Measurements from ENCODE around the gene MTCH1.
"Not testable (repeated sequence)": the region's sequence is repeated elsewhere in the genome, so short reads cannot be mapped to it uniquely, and the experiment has no call there.

MTCH1 gene

DNA sequence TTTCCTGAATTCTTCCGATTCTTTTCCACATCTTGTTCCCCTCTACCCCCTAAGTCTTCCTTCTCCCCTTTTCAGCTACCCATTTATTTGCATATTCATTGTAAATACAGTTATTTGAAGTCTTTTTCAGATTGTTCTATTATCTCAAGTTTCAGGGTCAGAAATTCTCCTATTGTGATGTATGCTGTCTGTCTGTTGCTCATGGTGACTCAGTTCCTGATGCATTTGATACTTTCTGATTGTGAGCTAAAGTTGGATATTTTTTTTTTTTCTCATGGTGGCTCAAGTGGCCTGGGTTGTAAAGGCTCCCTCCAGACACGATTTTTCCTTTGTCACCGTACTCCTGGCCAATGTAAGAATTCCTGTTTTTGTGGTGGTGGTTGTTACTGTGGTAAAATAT is 36.4 kb downstream of the MTCH1 start:
- Mint-ChIP-seq H3K36me3 (ENCODE audit: low read depth) (no peaks in the 10 kb centered on the region), H3K27me3 (peaks cover 39% of the 10 kb centered on the region), H3K4me3 (no peak overlapping the region)

DNA sequence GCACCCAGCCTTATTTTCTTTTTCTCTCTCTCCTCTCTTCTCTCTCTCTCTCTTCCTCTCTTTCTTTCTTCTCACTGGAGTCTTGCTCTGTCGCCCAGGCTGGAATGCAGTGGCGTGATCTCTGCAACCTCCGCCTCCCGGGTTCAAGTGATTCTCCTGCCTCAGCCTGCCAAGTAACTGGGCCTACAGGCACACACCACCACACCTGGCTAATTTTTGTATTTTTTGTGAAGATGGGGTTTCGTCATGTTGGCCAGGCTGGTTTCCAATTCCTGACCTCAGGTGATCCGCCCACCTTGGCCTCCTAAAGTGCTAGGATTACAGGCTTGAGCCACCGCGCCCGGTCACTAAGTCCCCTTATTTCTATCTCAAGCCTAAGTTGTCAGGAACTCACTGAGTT is 36.9 kb downstream of the MTCH1 start:
- H3K27me3 Mint-ChIP-seq, result peaks cover 35% of the 10 kb centered on the region
- H3K36me3 Mint-ChIP-seq (ENCODE audit: low read depth); H3K4me1 Mint-ChIP-seq (ENCODE audit: low read depth); H3K9me3 Mint-ChIP-seq; intact Hi-C loops (cut with micrococcal nuclease); H3K27ac Mint-ChIP-seq; H3K4me3 Mint-ChIP-seq: not testable (repeated sequence)

More for the DNA sequence above, 36.4 kb downstream of the MTCH1 start:
- no peaks in the 10 kb centered on the region for H3K9me3 Mint-ChIP-seq
- intact Hi-C loops (cut with micrococcal nuclease), result no loop called here
- no peak overlapping the region for H3K27ac Mint-ChIP-seq
- peaks cover 7% of the 10 kb centered on the region for H3K4me1 Mint-ChIP-seq (ENCODE audit: low read depth)

DNA sequence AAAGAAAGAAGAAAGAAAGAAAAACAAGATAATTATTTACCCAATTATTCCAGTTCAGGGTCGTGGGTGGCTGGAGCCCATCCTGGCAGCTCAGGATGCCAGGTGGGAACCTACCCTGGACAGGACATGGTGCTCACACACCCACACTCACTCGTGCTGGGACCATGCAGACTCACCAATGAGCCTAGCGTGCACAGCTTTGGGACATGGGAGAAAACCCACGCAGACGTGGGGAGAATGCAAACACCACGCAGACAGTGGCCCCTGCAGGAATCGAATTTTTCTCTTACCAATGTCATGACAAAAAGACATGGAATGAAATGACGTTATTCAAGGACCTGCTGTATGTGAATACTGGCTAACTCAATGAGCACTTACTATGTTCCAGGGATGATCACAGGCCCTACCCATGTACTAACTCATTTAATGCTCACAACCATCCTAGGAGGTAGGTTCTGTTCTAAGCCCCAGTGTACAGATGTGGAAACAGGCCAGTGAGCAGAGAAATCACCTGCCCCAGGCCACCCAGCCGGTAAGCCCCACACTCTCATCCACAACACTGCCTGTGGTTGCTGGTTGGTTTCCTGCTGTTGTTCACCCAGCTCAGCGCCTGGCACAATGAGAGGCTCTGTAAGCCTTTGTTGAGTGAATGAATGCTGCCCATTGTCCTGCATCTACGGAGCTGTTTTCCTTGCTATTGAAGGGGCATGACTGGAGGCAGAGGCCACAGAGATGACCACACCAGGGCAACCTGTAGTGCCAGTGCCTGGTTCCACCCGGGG is 38.2 kb downstream of the MTCH1 start:
- no peaks in the 10 kb centered on the region for H3K36me3 Mint-ChIP-seq (ENCODE audit: low read depth)
- no peaks in the 10 kb centered on the region for H3K4me1 Mint-ChIP-seq (ENCODE audit: low read depth)
- intact Hi-C loops (cut with micrococcal nuclease), result no loop called here
- no peak overlapping the region for H3K27ac Mint-ChIP-seq
- peaks cover 34% of the 10 kb centered on the region for H3K27me3 Mint-ChIP-seq
- H3K9me3 Mint-ChIP-seq, result no peaks in the 10 kb centered on the region
- H3K4me3 Mint-ChIP-seq, result no peak overlapping the region

DNA sequence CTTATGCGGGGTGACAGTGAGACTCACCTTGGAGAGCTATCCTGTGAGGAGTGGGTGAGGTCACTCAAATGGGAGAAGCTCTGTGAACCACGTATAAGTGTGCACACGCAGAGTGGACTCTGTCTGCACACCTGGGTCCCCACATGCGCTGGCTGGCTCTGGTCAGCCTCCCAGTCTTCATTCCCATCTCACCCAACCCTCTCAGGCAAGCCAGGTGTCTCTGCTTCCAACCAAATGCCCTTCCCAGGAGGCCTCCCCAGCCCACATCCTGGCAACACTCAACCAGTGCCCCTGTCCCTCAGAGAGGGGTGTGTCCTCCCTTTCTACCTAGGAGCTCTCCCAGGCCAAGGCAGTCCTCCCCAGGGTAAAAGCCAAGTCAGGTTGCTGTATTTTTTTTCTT is 39.5 kb downstream of the MTCH1 start:
- Mint-ChIP-seq H3K4me1 (ENCODE audit: low read depth) (no peaks in the 10 kb centered on the region), H3K27ac (no peak overlapping the region), H3K36me3 (ENCODE audit: low read depth) (no peaks in the 10 kb centered on the region), H3K27me3 (peaks cover 34% of the 10 kb centered on the region), H3K9me3 (no peaks in the 10 kb centered on the region), H3K4me3 (no peak overlapping the region)
- intact Hi-C loops (cut with micrococcal nuclease), result no loop called here

DNA sequence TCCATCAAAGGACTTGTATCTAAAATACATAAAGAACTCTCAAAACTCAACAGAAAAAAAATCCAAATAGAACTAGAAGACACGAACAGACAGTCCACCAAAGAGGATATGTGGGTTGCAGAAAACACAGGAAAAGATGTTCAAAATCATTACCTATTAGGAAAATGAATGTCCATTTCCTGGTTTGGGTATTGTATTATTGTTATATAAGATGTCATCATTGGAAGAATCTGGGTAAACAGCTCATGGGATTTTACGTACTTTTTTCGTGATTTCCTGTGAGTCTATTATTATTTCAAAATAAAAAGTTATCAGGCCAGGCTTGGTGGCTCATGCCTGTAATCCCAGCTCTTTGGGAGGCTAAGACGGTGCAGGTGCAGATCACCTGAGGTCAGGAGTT is 40.7 kb downstream of the MTCH1 start:
- intact Hi-C loops (cut with micrococcal nuclease), result no loop called here
- Mint-ChIP-seq H3K4me3 (no peak overlapping the region), H3K9me3 (no peaks in the 10 kb centered on the region), H3K36me3 (ENCODE audit: low read depth) (no peaks in the 10 kb centered on the region), H3K27ac (no peak overlapping the region), H3K4me1 (ENCODE audit: low read depth) (no peaks in the 10 kb centered on the region), H3K27me3 (peaks cover 30% of the 10 kb centered on the region)

DNA sequence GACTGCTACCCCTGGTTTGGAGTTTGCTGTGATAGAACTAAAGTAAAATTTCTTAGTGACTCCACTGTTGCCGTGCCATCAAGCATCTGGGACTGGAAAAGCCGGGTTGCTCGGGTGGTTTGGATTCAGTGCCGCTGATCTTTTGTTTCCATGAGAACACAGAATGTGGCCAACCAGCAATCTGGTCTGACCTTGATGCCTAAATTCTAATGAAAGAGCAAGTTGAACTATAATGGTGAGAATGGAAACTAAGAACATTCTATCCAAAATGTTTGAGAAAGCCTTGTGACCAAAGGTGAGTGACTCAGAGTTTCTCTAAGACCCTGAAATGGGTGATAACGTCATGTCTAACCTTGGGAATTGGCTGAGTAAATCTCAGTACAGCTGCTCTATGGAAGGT is 41.3 kb downstream of the MTCH1 start:
- Mint-ChIP-seq H3K9me3 (no peaks in the 10 kb centered on the region), H3K27me3 (peaks cover 28% of the 10 kb centered on the region), H3K4me1 (ENCODE audit: low read depth) (no peaks in the 10 kb centered on the region), H3K36me3 (ENCODE audit: low read depth) (no peaks in the 10 kb centered on the region), H3K4me3 (no peak overlapping the region), H3K27ac (no peak overlapping the region)
- intact Hi-C loops (cut with micrococcal nuclease), result no loop called here

DNA sequence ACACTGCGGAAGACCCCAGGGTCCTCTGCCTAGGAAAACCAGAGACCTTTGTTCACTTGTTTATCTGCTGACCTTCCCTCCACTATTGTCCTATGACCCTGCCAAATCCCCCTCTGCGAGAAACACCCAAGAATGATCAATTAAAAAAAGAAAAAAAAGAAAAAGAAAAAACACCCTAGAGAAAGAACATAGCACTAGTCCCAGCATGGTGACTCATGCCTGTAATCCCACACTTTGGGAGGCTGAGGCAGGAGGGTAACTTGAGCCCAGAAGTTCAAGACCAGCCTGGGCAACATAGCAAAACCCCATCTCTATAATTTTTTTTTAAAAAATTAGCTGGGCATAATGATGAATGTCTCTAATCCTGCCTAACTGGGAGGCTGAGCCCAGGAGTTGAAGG is 43.7 kb downstream of the MTCH1 start:
- H3K4me3 Mint-ChIP-seq; H3K9me3 Mint-ChIP-seq; intact Hi-C loops (cut with micrococcal nuclease); H3K27ac Mint-ChIP-seq; H3K36me3 Mint-ChIP-seq (ENCODE audit: low read depth); H3K4me1 Mint-ChIP-seq (ENCODE audit: low read depth): not testable (repeated sequence)
- peaks cover 19% of the 10 kb centered on the region for H3K27me3 Mint-ChIP-seq

DNA sequence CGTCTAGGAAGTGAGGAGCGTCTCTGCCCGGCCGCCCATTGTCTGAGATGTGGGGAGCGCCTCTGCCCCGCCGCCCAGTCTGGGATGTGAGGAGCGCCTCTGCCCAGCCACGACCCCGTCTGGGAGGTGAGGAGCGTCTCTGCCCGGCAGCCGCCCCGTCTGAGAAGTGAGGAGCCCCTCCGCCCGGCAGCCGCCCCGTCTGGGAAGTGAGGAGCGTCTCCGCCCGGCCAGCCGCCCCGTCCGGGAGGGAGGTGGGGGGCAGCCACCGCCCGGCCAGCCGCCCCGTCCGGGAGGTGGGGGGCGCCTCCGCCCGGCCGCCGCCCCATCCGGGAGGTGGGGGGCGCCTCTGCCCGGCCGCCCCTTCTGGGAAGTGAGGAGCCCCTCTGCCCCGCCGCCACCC is 44.4 kb downstream of the MTCH1 start:
- H3K4me1 Mint-ChIP-seq (ENCODE audit: low read depth); H3K36me3 Mint-ChIP-seq (ENCODE audit: low read depth); intact Hi-C loops (cut with micrococcal nuclease); H3K9me3 Mint-ChIP-seq; H3K27ac Mint-ChIP-seq; H3K4me3 Mint-ChIP-seq: not testable (repeated sequence)
- peaks cover 19% of the 10 kb centered on the region for H3K27me3 Mint-ChIP-seq

DNA sequence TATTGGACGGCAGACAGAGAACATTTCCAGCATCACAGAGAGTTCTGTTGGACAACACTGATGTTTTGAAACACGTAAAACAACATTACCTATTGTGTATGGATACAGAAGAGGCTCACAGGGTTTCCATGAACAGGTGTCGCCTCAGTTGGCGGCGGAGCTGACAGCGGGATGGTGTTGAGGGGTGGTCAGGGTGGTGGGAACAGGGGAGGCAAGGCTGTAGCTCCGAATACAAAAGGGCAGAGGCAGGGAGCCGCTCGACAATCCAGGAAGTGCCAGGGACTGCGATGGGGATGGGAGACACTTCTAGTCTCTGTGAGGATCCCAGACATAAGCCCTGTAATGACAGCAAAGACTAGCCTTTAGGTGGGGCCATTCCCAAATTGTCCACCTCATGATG is 46.0 kb downstream of the MTCH1 start:
- no peak overlapping the region for H3K27ac Mint-ChIP-seq
- H3K4me1 Mint-ChIP-seq (ENCODE audit: low read depth), result no peaks in the 10 kb centered on the region
- intact Hi-C loops (cut with micrococcal nuclease), result no loop called here
- no peaks in the 10 kb centered on the region for H3K36me3 Mint-ChIP-seq (ENCODE audit: low read depth)
- no peak overlapping the region for H3K4me3 Mint-ChIP-seq
- no peaks in the 10 kb centered on the region for H3K9me3 Mint-ChIP-seq
- peaks cover 26% of the 10 kb centered on the region for H3K27me3 Mint-ChIP-seq

DNA sequence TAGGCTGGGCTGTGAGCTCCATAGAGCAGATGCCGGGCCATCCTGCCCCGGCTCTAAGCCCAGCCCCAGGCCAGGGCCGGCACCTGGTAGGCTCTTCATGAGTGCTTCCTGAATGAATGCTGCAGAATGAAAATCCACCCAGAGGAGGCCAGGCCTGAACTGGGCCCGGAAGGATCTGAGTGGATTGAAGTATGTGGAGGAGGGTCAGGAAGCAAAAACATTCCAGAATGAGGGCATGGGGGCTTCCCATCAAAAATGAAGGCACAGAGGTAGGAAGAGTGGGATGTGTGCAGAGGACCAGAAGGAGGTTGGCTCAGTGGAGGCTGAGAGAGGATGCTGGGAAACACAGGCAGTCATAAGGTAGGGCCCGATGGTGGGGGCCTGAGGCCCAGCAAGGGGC is 47.0 kb downstream of the MTCH1 start:
- H3K9me3 Mint-ChIP-seq; H3K4me1 Mint-ChIP-seq (ENCODE audit: low read depth); intact Hi-C loops (cut with micrococcal nuclease); H3K36me3 Mint-ChIP-seq (ENCODE audit: low read depth); H3K27ac Mint-ChIP-seq; H3K4me3 Mint-ChIP-seq: not testable (repeated sequence)
- peaks cover 24% of the 10 kb centered on the region for H3K27me3 Mint-ChIP-seq

DNA sequence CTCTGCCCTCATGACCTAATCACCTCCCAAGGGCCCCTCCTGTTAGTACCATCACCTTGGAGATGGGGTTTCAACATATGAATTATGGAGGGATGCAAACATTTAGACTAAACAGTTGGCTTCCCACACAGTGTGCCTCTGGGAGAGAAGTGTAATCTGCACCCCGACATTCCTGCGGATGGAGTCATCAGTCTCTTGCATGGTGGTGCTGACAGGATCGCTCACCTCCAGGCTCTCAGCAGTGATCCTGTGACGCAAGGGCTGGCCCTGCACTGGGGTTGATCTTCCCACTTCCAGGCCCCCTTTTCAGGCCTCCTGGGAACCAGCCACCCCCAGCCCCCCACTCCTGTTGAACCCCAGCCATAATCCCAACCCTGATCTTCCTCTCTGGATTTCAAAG is 47.5 kb downstream of the MTCH1 start:
- no peak overlapping the region for H3K4me3 Mint-ChIP-seq
- H3K27ac Mint-ChIP-seq, result no peak overlapping the region
- no peaks in the 10 kb centered on the region for H3K4me1 Mint-ChIP-seq (ENCODE audit: low read depth)
- H3K36me3 Mint-ChIP-seq (ENCODE audit: low read depth), result no peaks in the 10 kb centered on the region
- intact Hi-C loops (cut with micrococcal nuclease), result no loop called here
- no peaks in the 10 kb centered on the region for H3K9me3 Mint-ChIP-seq
- H3K27me3 Mint-ChIP-seq, result peaks cover 23% of the 10 kb centered on the region

DNA sequence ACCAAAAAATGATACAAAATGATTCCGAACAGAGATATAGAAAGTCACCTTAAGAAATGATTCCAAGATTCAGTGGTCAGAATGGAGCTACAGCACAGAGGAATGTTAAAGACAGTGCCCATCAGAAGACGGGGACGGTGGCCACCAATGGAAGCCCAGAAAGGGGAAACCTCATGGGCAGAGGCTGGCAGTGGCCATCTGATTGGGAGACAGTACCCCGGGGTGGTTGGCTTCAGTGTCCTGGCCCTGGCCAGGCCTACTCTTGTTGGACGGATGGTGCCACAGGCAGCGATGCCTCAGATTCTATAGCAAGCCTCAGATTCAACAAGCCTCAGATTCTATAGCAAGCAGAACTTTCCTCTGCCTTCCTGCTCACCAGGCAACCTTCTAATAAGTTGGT is 48.1 kb downstream of the MTCH1 start:
- no peaks in the 10 kb centered on the region for H3K9me3 Mint-ChIP-seq
- H3K27me3 Mint-ChIP-seq, result peaks cover 19% of the 10 kb centered on the region
- no peak overlapping the region for H3K27ac Mint-ChIP-seq
- H3K4me1 Mint-ChIP-seq (ENCODE audit: low read depth), result no peaks in the 10 kb centered on the region
- H3K4me3 Mint-ChIP-seq, result no peak overlapping the region
- intact Hi-C loops (cut with micrococcal nuclease), result no loop called here
- no peaks in the 10 kb centered on the region for H3K36me3 Mint-ChIP-seq (ENCODE audit: low read depth)

DNA sequence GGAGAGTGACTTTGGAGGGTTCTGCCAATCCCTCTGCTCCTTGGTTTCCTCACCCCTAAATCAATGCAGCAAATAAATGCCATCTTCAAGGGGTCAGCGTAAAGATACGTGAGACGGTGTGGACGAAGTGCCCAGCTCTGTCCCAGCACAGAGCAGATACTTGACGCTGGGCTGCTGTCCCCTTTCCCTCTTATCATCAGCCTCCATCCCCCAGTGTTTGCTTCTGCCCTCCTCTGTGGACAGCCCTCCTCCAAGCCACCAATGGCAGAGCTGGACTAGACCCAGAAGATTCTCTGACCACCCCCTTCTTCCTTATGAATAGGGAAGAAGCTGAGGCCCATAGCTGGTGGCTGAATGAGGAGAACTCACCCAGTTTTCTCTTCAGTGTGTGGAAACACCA is 49.2 kb downstream of the MTCH1 start:
- H3K4me3 Mint-ChIP-seq, result no peak overlapping the region
- H3K4me1 Mint-ChIP-seq (ENCODE audit: low read depth), result no peaks in the 10 kb centered on the region
- intact Hi-C loops (cut with micrococcal nuclease), result no loop called here
- H3K9me3 Mint-ChIP-seq, result no peaks in the 10 kb centered on the region
- H3K27me3 Mint-ChIP-seq, result peaks cover 20% of the 10 kb centered on the region
- H3K36me3 Mint-ChIP-seq (ENCODE audit: low read depth), result no peaks in the 10 kb centered on the region
- H3K27ac Mint-ChIP-seq, result no peak overlapping the region

DNA sequence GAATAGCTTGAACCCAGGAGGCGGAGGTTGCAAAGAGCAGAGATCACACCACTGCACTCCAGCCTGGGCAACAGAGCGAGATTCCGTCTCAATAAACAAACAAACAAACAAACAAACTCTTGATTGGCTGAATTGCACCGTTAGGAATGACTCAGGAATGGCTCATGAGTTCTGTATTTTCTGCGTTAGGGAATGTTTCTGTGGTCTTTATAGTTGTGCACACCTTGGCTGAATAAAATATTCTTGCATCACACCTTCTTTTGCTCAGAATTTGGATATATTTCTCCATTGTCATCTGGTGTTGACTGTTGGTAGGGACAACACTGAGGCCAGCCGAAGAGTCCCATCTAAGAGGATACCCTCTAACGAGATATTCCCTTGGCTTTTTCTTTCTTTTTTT is 51.1 kb downstream of the MTCH1 start:
- H3K9me3 Mint-ChIP-seq, result no peaks in the 10 kb centered on the region
- no peak overlapping the region for H3K27ac Mint-ChIP-seq
- intact Hi-C loops (cut with micrococcal nuclease), result no loop called here
- no peak overlapping the region for H3K4me3 Mint-ChIP-seq
- no peaks in the 10 kb centered on the region for H3K36me3 Mint-ChIP-seq (ENCODE audit: low read depth)
- H3K4me1 Mint-ChIP-seq (ENCODE audit: low read depth), result no peaks in the 10 kb centered on the region
- H3K27me3 Mint-ChIP-seq, result peaks cover 16% of the 10 kb centered on the region

DNA sequence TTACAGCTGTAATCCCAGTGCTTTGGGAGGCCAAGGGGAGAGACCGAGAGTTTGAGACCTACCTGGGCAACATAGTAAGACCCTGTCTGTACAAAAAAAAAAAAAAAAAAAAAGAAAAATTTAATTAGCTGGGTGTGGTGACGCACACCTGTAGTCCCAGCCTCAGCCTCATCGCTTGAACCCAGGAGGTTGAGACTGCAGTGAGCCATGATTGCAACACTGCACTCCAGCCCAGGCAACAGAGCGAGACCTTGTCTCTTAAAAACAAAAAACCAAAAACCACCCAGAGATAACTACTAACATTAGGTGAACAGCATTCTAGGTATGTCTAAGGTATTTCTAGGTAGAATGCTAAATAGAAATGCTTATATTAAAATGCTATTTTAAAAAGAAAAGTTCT is 52.5 kb downstream of the MTCH1 start:
- intact Hi-C loops (cut with micrococcal nuclease), result no loop called here
- H3K4me3 Mint-ChIP-seq, result no peak overlapping the region
- no peaks in the 10 kb centered on the region for H3K4me1 Mint-ChIP-seq (ENCODE audit: low read depth)
- no peak overlapping the region for H3K27ac Mint-ChIP-seq
- no peaks in the 10 kb centered on the region for H3K9me3 Mint-ChIP-seq
- no peaks in the 10 kb centered on the region for H3K36me3 Mint-ChIP-seq (ENCODE audit: low read depth)
- H3K27me3 Mint-ChIP-seq, result peaks cover 16% of the 10 kb centered on the region
